Measurements from ENCODE around the gene SESN1. TPM values are rescaled to one million over a fixed set of nuclear protein-coding genes. Genes with fewer than 3 reads are reported as not detected.
A peak's percentile ranks its signal among the peaks of the same experiment; 100 is the strongest.
"Not testable (repeated sequence)": the region's sequence is repeated elsewhere in the genome, so short reads cannot be mapped to it uniquely, and the experiment has no call there.

Gene SESN1
- polyA plus RNA-seq, 10 donors, result 35.0 to 66.4 (median 52.8) TPM

- no peak for DNase-seq
Measured at GRCh38 chr6:109096208-109096607, 1.6 kb upstream of the SESN1 start.

- no peak for DNase-seq
Measured at GRCh38 chr6:109095835-109096084, 1.1 kb upstream of the SESN1 start.

GRCh38 chr6:109095036-109095834 lies 589 bp upstream of the SESN1 start, which contains the start of gene CEP57L1:
Gene CEP57L1, plus strand, starts transcription at chr6:109095507. Its CDS starts 49,715 bp downstream, at chr6:109145222.
- peak; percentile 98 to 99 (median 99) for DNase-seq

- DNase-seq, result peak in 1 of 3 donors; percentile 67
Measured at GRCh38 chr6:109093732-109094415, 772 bp downstream of the SESN1 start.

- no peak for DNase-seq
Measured at GRCh38 chr6:109092074-109092473, 2.6 kb downstream of the SESN1 start.

- DNase-seq, result peak in 1 of 3 donors; percentile 47
Measured at GRCh38 chr6:109091314-109092024, 3.2 kb downstream of the SESN1 start.

- no peak for DNase-seq
Measured at GRCh38 chr6:109088995-109089394, 5.7 kb downstream of the SESN1 start.

- no peak for DNase-seq
Measured at GRCh38 chr6:109087661-109088264, 6.9 kb downstream of the SESN1 start.

- DNase-seq, result not testable (repeated sequence)
Measured at GRCh38 chr6:109084146-109084545, 10.5 kb downstream of the SESN1 start.

- DNase-seq, result no peak
Measured at GRCh38 chr6:109083657-109084056, 11.0 kb downstream of the SESN1 start.

- DNase-seq, result no peak
Measured at GRCh38 chr6:109082188-109082577, 12.5 kb downstream of the SESN1 start.

- DNase-seq, result no peak
Measured at GRCh38 chr6:109081516-109082187, 13.0 kb downstream of the SESN1 start.

GRCh38 chr6:109081026-109081425 lies 13.6 kb downstream of the SESN1 start:
- DNase-seq, result no peak

- DNase-seq, result peak; percentile 64 to 88 (median 86)
Measured at GRCh38 chr6:109079981-109080380, 14.7 kb downstream of the SESN1 start.

GRCh38 chr6:109076377-109076776 lies 18.3 kb downstream of the SESN1 start:
- DNase-seq, result peak in 1 of 3 donors; percentile 54

- no peak for DNase-seq
Measured at GRCh38 chr6:109075934-109076333, 18.7 kb downstream of the SESN1 start.

GRCh38 chr6:109074133-109074415 lies 20.6 kb downstream of the SESN1 start:
- DNase-seq, result no peak

GRCh38 chr6:109073344-109074132 lies 21.1 kb downstream of the SESN1 start:
- peak; percentile 68 to 86 (median 76) for DNase-seq

GRCh38 chr6:109071125-109071917 lies 23.3 kb downstream of the SESN1 start:
- DNase-seq, result no peak

GRCh38 chr6:109069746-109070145 lies 24.9 kb downstream of the SESN1 start:
- no peak for DNase-seq
